GM18858 (cell line): ENCODE results near the gene ZNF639.
"Not testable (repeated sequence)": the region's sequence is repeated elsewhere in the genome, so short reads cannot be mapped to it uniquely, and the experiment has no call there.

Experiments
- ATAC-seq: cut with Tn5 transposase; IDR thresholded peaks from one replicate; pipeline ENCODE4 v1.9.1; 2021; ENCODE audit not compliant: unreplicated experiment

The ZNF639 gene, protein sequence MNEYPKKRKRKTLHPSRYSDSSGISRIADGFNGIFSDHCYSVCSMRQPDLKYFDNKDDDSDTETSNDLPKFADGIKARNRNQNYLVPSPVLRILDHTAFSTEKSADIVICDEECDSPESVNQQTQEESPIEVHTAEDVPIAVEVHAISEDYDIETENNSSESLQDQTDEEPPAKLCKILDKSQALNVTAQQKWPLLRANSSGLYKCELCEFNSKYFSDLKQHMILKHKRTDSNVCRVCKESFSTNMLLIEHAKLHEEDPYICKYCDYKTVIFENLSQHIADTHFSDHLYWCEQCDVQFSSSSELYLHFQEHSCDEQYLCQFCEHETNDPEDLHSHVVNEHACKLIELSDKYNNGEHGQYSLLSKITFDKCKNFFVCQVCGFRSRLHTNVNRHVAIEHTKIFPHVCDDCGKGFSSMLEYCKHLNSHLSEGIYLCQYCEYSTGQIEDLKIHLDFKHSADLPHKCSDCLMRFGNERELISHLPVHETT

DNA sequence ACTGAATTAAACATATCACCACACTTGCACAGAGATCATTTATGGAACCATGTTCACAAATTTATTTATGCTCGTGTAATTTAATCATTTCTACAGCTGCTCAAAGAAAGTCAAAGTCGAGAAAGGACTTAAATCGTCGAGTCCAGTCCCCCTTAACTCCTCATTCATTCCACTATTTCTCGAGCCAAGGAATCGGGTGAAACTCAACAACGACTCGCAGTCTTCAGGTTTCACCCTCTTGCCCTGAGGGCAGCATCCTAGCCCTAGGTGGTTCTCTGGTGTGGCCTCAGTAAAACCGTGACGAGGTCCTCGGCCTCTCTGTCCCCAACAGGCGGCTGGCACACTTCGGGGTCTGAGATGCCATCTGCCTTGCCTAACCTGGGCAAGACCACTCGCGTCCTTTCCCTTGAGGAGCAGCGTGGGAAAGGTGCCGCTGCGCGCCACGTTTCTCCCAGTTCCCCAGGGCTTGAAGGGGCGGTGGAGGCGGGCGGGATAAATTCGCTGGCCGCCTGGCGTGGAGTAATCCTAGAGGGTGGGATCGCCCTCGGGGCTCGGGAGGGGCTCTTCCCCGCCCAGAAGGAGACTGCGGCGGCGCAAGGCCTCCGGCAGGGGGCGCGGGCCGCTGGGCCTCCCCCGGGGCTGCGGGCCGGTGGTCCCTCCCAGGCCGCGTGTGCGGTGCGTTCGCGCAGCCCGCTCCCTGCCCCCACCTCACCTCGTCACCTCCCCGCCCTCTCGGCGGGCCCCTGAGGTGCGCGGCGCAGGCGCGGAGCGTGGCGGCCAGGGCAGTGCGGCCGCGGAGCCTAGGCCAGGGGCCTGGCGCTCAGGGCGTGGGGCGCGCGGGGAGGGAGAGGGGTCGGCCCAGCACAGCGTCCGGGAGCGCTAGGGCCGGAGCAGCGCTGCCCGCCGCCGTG lies at the start of gene ZNF639:
Gene ZNF639 (plus strand): TSS at position 746 of the 911 bp plus-strand sequence. CDS start 5,263 bp downstream, outside the sequence.
- ATAC-seq, result peak; percentile 63

GRCh38 chr3:179274434-179274833 lies 48.4 kb upstream of the ZNF639 start:
- ATAC-seq, result not testable (repeated sequence)

- no peak for ATAC-seq
Observed at GRCh38 chr3:179276001-179276400, 46.8 kb upstream of the ZNF639 start.

DNA sequence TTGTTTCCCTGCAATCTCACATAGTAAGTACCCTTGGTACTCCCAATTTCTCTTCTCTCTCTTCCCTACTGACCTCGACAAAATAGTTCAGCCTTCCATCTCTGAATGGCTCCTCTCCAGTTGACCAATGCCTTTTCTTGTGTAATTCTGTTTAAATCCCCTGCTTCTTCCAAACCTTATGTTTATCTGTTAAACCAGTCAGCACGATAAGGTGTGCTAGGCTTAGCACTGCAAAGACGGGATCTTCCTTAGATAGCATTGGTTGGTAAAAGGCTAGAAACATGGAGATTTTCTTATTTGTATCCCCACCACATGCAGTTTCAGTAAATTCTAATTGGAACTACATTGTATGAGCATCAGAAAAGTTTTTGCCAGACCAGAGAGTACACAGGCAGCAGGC lies 46.1 kb upstream of the ZNF639 start:
- no peak for ATAC-seq

- ATAC-seq, result no peak
Observed at GRCh38 chr3:179278151-179278550, 44.7 kb upstream of the ZNF639 start.

DNA sequence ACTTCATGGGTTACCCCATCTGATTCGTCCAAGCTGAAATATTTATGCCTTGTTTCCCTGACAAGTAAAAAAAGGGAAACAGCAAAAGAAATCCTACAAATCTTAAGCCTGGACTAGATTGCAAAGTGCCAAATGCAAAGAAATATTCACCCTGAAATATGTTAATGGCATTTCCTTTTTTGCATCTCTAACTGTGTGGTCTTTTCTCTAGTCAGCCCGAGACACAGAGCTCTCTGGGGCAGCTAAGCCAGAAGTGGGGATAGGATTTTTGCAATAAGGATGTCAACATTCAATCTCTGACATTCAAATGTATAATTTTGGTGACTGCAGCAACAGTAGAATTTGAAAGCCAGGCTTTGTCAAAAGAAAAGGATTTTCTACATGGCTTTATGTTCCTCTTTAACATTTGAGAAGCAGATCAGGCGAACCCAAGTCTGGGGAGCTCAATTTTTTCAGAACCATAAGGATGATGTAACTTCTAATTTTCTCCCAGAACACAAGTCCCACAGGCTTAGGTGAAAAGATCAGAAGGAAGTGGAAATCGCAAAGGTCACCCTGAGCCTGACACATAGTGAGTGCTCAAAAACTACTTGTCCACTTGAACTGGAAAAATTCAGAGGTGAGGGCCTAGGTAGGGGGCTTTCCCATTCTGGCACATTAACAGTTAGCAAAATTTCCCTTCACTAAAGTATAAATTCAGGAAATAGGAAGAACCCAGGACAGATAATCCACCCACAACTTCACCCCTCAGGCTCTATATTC lies 43.7 kb upstream of the ZNF639 start:
- ATAC-seq, result no peak

DNA sequence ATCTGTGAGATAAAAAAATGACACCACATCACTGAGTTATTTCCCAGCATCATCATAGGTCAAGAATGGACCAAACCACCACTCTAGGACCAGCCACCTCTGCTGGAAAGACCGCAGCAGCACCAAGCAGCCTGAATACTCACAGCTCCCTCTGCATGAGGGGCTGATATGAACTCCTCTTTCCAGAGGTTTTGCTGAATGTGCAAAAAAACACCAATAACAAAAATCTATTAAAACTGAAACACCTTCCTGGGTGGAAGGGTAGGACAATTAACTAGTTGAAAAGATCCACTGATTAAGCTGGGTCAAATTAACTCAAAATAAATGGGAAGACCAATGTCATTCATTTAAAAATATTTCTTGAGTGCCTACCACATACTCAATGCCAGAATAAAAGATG lies 43.0 kb upstream of the ZNF639 start:
- no peak for ATAC-seq

- no peak for ATAC-seq
Observed at GRCh38 chr3:179281825-179282224, 41.0 kb upstream of the ZNF639 start.

- ATAC-seq, result no peak
Observed at GRCh38 chr3:179286331-179286730, 36.5 kb upstream of the ZNF639 start.

GRCh38 chr3:179288845-179289244 lies 34.0 kb upstream of the ZNF639 start:
- no peak for ATAC-seq

GRCh38 chr3:179289295-179289694 lies 33.5 kb upstream of the ZNF639 start:
- ATAC-seq, result no peak

GRCh38 chr3:179292450-179292849 lies 30.4 kb upstream of the ZNF639 start:
- ATAC-seq, result no peak

DNA sequence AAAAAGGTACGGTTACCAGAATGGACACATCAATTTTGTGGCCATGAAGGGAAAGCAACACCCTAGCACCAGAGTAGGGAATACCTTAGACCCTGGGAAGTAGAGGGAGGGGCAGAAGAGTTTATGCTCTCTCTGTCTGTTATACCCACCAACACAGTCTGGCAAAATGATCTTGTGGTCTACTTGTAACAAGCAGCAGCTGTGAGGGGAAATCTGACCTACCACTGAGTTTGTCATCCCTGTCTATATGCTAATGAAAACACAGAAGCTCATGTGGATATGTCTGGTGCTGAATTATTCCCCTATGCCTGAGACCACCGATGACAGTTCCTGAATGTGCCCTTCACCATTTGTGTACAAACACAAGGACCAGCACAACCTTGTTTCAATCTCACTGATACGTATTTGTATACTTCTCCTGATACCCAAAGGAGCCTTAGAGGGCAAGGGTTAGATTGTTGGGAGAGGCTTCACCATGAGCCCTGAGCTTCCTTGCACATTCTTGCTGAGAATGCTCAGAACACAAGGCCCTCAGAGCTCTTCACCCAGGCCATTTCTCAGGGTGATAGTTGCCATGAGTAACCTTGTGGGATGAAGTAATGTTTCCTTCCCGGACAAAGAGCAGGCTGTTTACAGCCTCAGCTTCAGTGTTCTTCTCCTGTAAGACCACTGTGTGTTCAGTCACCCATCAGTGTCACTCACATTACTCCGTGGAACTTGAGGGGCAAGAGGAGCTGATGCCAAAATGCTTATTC lies 24.7 kb upstream of the ZNF639 start:
- ATAC-seq, result no peak

- ATAC-seq, result no peak
Observed at GRCh38 chr3:179299316-179299715, 23.5 kb upstream of the ZNF639 start.

- peak; percentile 71 for ATAC-seq
Observed at GRCh38 chr3:179299999-179300613, 22.7 kb upstream of the ZNF639 start.

DNA sequence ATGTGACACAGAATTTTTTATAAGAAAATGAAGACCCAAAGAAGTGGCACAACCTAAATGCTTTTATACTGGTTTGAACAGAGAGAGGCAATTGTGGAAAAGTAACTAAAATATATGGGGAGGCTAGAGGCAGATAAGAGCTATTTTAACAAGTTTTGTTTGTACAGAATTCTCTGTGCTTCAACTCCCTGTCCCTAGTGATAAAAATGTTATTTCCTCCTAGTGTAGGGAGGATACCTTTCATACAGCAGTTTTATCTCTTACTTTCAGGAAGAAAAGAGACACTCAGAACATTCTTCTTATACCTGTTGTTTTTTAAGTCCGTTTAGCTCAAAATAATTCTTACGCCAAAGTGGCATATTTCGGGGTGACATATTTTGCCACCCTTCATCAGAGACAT lies 21.2 kb upstream of the ZNF639 start:
- ATAC-seq, result no peak

- ATAC-seq, result no peak
Observed at GRCh38 chr3:179302111-179302510, 20.7 kb upstream of the ZNF639 start.

- no peak for ATAC-seq
Observed at GRCh38 chr3:179304605-179305004, 18.2 kb upstream of the ZNF639 start.

GRCh38 chr3:179307362-179307761 lies 15.5 kb upstream of the ZNF639 start:
- ATAC-seq, result not testable (repeated sequence)

DNA sequence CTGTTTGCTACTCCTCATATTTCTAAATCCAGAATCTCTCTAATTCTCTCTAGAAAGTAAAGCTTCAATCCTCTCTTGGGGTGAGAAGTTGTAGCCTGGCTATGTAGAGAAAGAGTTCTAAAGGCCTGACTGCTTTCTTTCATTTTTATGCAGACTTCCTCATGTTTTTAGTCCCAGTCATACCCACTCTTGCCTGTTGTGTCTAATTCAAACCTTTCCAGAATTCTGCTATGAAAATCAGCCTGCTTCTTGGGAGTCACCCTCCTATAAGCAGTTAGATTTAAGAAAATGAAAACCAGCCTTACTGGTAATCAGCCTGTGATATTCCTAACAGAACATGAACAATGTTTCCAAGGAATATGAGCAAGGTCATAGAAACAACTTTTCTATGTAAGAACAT lies 14.8 kb upstream of the ZNF639 start:
- ATAC-seq, result no peak
